Measurements from ENCODE around the gene SLC4A5.

GRCh38 chr2:74226648-74227213, 116.5 kb downstream of the SLC4A5 start:
- TF ChIP-seq POLR2AphosphoS5 (IDR thresholded peaks at IDR 0.05; ENCODE audit: low read depth, low read length) (no peak), TAF1 (IDR thresholded peaks at IDR 0.05; ENCODE audit: borderline replicate concordance, insufficient read depth, low read length) (no peak), SIN3A (IDR thresholded peaks at IDR 0.05; ENCODE audit: borderline replicate concordance, insufficient read depth, low read length) (no peak), REST (IDR thresholded peaks at IDR 0.05; ENCODE audit: insufficient read depth in 1 of 2, low read depth in 2 of 2, low read length in 2 of 2) (no peak), FOXP2 (optimal IDR thresholded peaks at IDR 0.05; ENCODE audit: borderline replicate concordance, extremely low read depth, extremely low read length, insufficient read depth) (no peak)
